ENCODE results near the gene SPSB4. TPM values are rescaled to one million over a fixed set of nuclear protein-coding genes. Genes with fewer than 3 reads are reported as not detected.

Gene SPSB4
- total RNA-seq, 1 experiment from 2014 or later = 0.05 TPM

DNA sequence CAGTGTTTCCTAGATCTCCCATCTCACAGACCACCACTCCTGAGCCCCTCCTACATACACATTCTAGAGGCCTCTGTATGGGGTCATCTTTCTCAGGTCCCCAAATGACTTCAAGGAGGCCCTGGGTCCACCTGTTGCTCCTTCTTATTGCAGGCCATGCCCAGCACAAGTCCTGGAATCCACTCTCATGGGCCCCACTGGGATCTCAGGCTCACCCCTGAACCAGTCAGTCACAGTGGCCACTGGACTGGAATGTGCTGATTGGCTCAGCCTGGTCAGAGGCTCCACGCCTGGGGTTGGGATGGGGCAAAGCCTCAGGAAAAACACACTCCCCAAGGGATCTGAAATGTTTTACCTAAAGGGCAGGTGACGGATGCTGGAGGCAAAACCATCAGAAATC lies 55.7 kb downstream of the SPSB4 start:
- ChIA-PET CTCF (interaction anchor here (1.8 kb wide), 1 partner anchor 107 kb away, joined by 5 read pairs; no protein-coding TSS in a partner anchor), POLR2A (no interaction called here)
- Histone ChIP-seq H3K27me3 (ENCODE audit: control insufficient read depth, insufficient read depth, low read length) (no peaks in the 10 kb centered on the region), H3K36me3 (ENCODE audit: control insufficient read depth, insufficient read depth, low read length) (no peaks in the 10 kb centered on the region), H3K4me1 (ENCODE audit: control insufficient read depth, insufficient read depth, low read length) (no peaks in the 10 kb centered on the region), H3K4me3 (ENCODE audit: low read depth in 2 of 2, low read length in 2 of 2) (no peak overlapping the region), H3K27ac (ENCODE audit: low read length) (no peak overlapping the region), H3K9me3 (ENCODE audit: control insufficient read depth, insufficient read depth, low read depth, low read length) (no peaks in the 10 kb centered on the region)
- intact Hi-C loops (cut with micrococcal nuclease; ENCODE audit: unreplicated experiment) (loop anchor here (10.0 kb wide), 1 partner anchor 202 kb away; no protein-coding TSS in a partner anchor), in situ Hi-C loops (cut with HindIII; ENCODE audit: low pct_unique_long_range_greater_than_20kb, low sequenced_read_pairs) (no loop called here)
- no TSS peak for BruUV-seq (replicated peaks)
- ATAC-seq = no peak
- TF ChIP-seq, protein P1, sequence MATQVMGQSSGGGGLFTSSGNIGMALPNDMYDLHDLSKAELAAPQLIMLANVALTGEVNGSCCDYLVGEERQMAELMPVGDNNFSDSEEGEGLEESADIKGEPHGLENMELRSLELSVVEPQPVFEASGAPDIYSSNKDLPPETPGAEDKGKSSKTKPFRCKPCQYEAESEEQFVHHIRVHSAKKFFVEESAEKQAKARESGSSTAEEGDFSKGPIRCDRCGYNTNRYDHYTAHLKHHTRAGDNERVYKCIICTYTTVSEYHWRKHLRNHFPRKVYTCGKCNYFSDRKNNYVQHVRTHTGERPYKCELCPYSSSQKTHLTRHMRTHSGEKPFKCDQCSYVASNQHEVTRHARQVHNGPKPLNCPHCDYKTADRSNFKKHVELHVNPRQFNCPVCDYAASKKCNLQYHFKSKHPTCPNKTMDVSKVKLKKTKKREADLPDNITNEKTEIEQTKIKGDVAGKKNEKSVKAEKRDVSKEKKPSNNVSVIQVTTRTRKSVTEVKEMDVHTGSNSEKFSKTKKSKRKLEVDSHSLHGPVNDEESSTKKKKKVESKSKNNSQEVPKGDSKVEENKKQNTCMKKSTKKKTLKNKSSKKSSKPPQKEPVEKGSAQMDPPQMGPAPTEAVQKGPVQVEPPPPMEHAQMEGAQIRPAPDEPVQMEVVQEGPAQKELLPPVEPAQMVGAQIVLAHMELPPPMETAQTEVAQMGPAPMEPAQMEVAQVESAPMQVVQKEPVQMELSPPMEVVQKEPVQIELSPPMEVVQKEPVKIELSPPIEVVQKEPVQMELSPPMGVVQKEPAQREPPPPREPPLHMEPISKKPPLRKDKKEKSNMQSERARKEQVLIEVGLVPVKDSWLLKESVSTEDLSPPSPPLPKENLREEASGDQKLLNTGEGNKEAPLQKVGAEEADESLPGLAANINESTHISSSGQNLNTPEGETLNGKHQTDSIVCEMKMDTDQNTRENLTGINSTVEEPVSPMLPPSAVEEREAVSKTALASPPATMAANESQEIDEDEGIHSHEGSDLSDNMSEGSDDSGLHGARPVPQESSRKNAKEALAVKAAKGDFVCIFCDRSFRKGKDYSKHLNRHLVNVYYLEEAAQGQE (IDR thresholded peaks at IDR 0.05; ENCODE audit: insufficient read depth in 1 of 2, low read depth in 2 of 2, low read length in 1 of 2) = no peak
- TF ChIP-seq, protein P2, sequence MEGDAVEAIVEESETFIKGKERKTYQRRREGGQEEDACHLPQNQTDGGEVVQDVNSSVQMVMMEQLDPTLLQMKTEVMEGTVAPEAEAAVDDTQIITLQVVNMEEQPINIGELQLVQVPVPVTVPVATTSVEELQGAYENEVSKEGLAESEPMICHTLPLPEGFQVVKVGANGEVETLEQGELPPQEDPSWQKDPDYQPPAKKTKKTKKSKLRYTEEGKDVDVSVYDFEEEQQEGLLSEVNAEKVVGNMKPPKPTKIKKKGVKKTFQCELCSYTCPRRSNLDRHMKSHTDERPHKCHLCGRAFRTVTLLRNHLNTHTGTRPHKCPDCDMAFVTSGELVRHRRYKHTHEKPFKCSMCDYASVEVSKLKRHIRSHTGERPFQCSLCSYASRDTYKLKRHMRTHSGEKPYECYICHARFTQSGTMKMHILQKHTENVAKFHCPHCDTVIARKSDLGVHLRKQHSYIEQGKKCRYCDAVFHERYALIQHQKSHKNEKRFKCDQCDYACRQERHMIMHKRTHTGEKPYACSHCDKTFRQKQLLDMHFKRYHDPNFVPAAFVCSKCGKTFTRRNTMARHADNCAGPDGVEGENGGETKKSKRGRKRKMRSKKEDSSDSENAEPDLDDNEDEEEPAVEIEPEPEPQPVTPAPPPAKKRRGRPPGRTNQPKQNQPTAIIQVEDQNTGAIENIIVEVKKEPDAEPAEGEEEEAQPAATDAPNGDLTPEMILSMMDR (IDR thresholded peaks at IDR 0.05) = no peak
- TF ChIP-seq SIN3A (IDR thresholded peaks at IDR 0.05; ENCODE audit: borderline replicate concordance, insufficient read depth, low read depth, low read length) (no peak), TCF7L2 (IDR thresholded peaks at IDR 0.05; ENCODE audit: low read depth, low read length) (no peak), POLR2AphosphoS5 (IDR thresholded peaks at IDR 0.05; ENCODE audit: low read depth, low read length) (no peak)
- no peak for DNase-seq (ENCODE audit: low read depth, low spot score)

DNA sequence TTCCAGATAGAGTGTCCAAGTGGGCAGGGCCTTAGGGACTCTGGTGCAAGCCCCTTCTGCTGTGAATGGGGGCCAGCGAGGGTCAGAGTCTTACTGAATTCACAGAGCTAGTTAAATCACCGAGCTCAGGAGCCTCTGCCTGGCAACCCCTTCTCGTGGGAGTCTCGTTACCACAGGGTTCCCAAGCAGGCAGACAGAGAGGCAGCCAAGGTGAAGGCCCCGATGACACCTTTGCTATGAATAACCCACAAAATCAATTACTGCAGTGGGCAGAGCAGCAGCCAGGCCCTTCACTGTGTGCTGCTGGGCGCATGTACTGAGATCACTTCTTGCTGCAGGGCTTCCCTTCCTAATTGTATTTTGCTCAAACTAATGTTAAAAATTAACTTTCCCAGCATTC lies 56.9 kb downstream of the SPSB4 start:
- TF ChIP-seq, protein P1 (IDR thresholded peaks at IDR 0.05; ENCODE audit: insufficient read depth in 1 of 2, low read depth in 2 of 2, low read length in 1 of 2) = no peak
- TF ChIP-seq, protein P2 (IDR thresholded peaks at IDR 0.05) = no peak
- TF ChIP-seq SIN3A (IDR thresholded peaks at IDR 0.05; ENCODE audit: borderline replicate concordance, insufficient read depth, low read depth, low read length) = no peak
- TF ChIP-seq TCF7L2 (IDR thresholded peaks at IDR 0.05; ENCODE audit: low read depth, low read length) = no peak
- no peak for TF ChIP-seq POLR2AphosphoS5 (IDR thresholded peaks at IDR 0.05; ENCODE audit: low read depth, low read length)
- Histone ChIP-seq H3K27me3 (ENCODE audit: control insufficient read depth, insufficient read depth, low read length) (no peaks in the 10 kb centered on the region), H3K9me3 (ENCODE audit: control insufficient read depth, insufficient read depth, low read depth, low read length) (no peaks in the 10 kb centered on the region), H3K4me1 (ENCODE audit: control insufficient read depth, insufficient read depth, low read length) (no peaks in the 10 kb centered on the region), H3K36me3 (ENCODE audit: control insufficient read depth, insufficient read depth, low read length) (no peaks in the 10 kb centered on the region), H3K27ac (ENCODE audit: low read length) (no peak overlapping the region), H3K4me3 (ENCODE audit: low read depth in 2 of 2, low read length in 2 of 2) (no peak overlapping the region)
- no TSS peak for BruUV-seq (replicated peaks)
- ATAC-seq (no peak), DNase-seq (ENCODE audit: low read depth, low spot score) (no peak)
- in situ Hi-C loops (cut with HindIII; ENCODE audit: low pct_unique_long_range_greater_than_20kb, low sequenced_read_pairs) (no loop called here), intact Hi-C loops (cut with micrococcal nuclease; ENCODE audit: unreplicated experiment) (loop anchor here (10.0 kb wide), 1 partner anchor 203 kb away; no protein-coding TSS in a partner anchor)
- POLR2A ChIA-PET = no interaction called here
- CTCF ChIA-PET = no interaction called here
